Activated CD8-positive, alpha-beta T cell treated with anti-CD3 and anti-CD28 coated beads, Interleukin-2, amount 10 ng/mL, durations not matched to agents 7 days and 5 days (primary cell): ENCODE data around the gene CTXN3. TPM values are rescaled to one million over a fixed set of nuclear protein-coding genes. Genes with fewer than 3 reads are reported as not detected.

Source experiments
- ATAC-seq: fragments of 150-1000 bp; cut with Tn5 transposase; one replicate; pipeline ENCODE4 v1.10.0; 2021; ENCODE audit warnings: moderate library complexity
- CTCF ChIA-PET: fragments of 350-600 bp; sonication (Branson Sonifier 250); formaldehyde crosslinking; loops from one replicate; lab custom pipeline; 2021; ENCODE audit warnings: antibody characterized with exemption; lab: Charles Lee
- POLR2A ChIA-PET: fragments of 350-600 bp; sonication (Branson Sonifier 250); formaldehyde crosslinking; loops from one replicate; lab custom pipeline; 2021; ENCODE audit warnings: antibody characterized with exemption; lab: Charles Lee
- DNase-seq: peaks from one replicate; pipeline ENCODE4 v3.0.0-alpha.2; 2020
- H3K27ac Mint-ChIP-seq: one replicate; pipeline ENCODE4 v1.8.0; 2021; ENCODE audit warnings: mild to moderate bottlenecking, mixed read lengths
- H3K27me3 Mint-ChIP-seq: one replicate; pipeline ENCODE4 v1.8.0; 2021; ENCODE audit warnings: low read depth, mixed read lengths
- H3K36me3 Mint-ChIP-seq: one replicate; pipeline ENCODE4 v1.8.0; 2021; ENCODE audit warnings: low read depth, mixed read lengths
- H3K4me1 Mint-ChIP-seq: one replicate; pipeline ENCODE4 v1.8.0; 2021; ENCODE audit warnings: low read depth, mixed read lengths
- H3K4me3 Mint-ChIP-seq: one replicate; pipeline ENCODE4 v1.8.0; 2021; ENCODE audit warnings: mild to moderate bottlenecking, mixed read lengths
- H3K9me3 Mint-ChIP-seq: one replicate; pipeline ENCODE4 v1.8.0; 2022; ENCODE audit warnings: mixed read lengths; ENCODE audit not compliant: insufficient read depth
- total RNA-seq, 2 experiments: library from RNA; stranded (reverse); gene quantifications; one replicate each; pipeline ENCODE4 v1.2.3, GENCODE V29; 2021

CTXN3 gene
- total RNA-seq, 2 experiments from 2014 or later: not detected

GRCh38 chr5:127615916-127616315 lies 33.0 kb upstream of the CTXN3 start:
- no peaks in the 10 kb centered on the region for H3K9me3 Mint-ChIP-seq
- H3K27me3 Mint-ChIP-seq: no peaks in the 10 kb centered on the region
- H3K4me3 Mint-ChIP-seq: no peak overlapping the region
- H3K27ac Mint-ChIP-seq: no peak overlapping the region
- ATAC-seq (no peak), DNase-seq (no peak)
- H3K4me1 Mint-ChIP-seq: no peaks in the 10 kb centered on the region
- ChIA-PET POLR2A (no interaction called here), CTCF (no interaction called here)
- no peaks in the 10 kb centered on the region for H3K36me3 Mint-ChIP-seq

DNA sequence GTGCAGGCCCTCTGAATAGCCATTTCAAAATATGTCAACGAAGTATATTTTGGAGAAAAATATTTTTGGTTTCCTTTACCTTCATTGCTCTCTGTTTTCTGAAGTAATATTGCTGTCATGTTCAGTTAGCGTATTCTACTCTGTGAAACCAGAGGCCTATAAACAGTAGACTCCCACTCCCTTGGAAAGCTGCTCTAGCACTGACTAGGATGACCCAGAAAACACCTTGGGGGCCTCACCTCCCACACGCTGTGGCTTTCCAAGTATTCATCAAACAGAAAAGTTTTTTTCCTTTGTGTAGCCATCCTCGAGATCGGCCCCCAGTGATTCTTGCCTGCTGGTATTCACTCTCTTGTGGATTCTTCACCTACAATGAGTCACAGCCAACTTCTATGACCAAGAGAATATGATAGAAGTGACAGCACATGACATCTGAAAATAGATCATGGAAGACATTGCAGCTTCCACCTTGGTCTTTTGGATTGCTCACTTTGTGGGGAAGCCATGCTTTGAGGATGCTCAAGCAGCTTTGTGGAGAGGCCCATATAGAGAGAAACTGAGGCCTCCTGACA lies 28.9 kb upstream of the CTXN3 start:
- POLR2A ChIA-PET: no interaction called here
- Mint-ChIP-seq H3K27ac (no peak overlapping the region), H3K9me3 (no peaks in the 10 kb centered on the region), H3K36me3 (no peaks in the 10 kb centered on the region), H3K4me3 (no peak overlapping the region), H3K4me1 (no peaks in the 10 kb centered on the region), H3K27me3 (no peaks in the 10 kb centered on the region)
- no peak for DNase-seq
- ATAC-seq: no peak
- CTCF ChIA-PET: no interaction called here

GRCh38 chr5:127621601-127622325 lies 27.1 kb upstream of the CTXN3 start:
- CTCF ChIA-PET: interaction anchor here (0.6 kb wide), 1 partner anchor 414 kb away, joined by 4 read pairs; no protein-coding TSS in a partner anchor
- Mint-ChIP-seq H3K4me3 (no peak overlapping the region), H3K36me3 (no peaks in the 10 kb centered on the region), H3K4me1 (no peaks in the 10 kb centered on the region), H3K27ac (no peak overlapping the region), H3K27me3 (no peaks in the 10 kb centered on the region), H3K9me3 (no peaks in the 10 kb centered on the region)
- ATAC-seq (no peak), DNase-seq (no peak)
- POLR2A ChIA-PET: no interaction called here

DNA sequence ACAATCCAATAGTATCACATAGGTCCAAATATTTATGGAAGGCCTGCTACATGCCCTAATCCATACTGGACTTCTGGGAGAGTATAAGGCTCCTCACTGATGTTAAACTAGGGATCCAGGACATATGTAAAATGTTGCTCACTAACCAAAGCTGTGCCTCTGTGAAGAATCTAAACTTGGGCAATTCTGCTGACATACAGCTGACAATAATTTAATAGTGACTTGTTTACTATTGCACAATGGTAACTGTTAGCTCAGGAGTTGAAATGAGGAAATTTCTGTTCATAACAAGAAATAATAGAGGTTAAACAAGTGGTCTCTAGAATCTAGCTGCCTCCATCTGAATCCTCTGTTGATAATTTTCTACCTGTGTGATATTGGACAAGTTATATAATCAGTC lies 14.9 kb upstream of the CTXN3 start:
- CTCF ChIA-PET: no interaction called here

GRCh38 chr5:127639828-127640227 lies 9.1 kb upstream of the CTXN3 start:
- CTCF ChIA-PET: no interaction called here
- H3K27me3 Mint-ChIP-seq: no peaks in the 10 kb centered on the region
- POLR2A ChIA-PET: no interaction called here
- no peaks in the 10 kb centered on the region for H3K4me1 Mint-ChIP-seq
- no peaks in the 10 kb centered on the region for H3K9me3 Mint-ChIP-seq
- no peak overlapping the region for H3K4me3 Mint-ChIP-seq
- no peak for ATAC-seq
- no peak for DNase-seq
- no peaks in the 10 kb centered on the region for H3K36me3 Mint-ChIP-seq
- H3K27ac Mint-ChIP-seq: no peak overlapping the region

More for the DNA sequence above, 14.9 kb upstream of the CTXN3 start:
- H3K27ac Mint-ChIP-seq: no peak overlapping the region
- POLR2A ChIA-PET: no interaction called here
- ATAC-seq (no peak), DNase-seq (no peak)
- H3K27me3 Mint-ChIP-seq: no peaks in the 10 kb centered on the region
- H3K36me3 Mint-ChIP-seq: no peaks in the 10 kb centered on the region
- no peaks in the 10 kb centered on the region for H3K9me3 Mint-ChIP-seq
- H3K4me1 Mint-ChIP-seq: no peaks in the 10 kb centered on the region
- no peak overlapping the region for H3K4me3 Mint-ChIP-seq

DNA sequence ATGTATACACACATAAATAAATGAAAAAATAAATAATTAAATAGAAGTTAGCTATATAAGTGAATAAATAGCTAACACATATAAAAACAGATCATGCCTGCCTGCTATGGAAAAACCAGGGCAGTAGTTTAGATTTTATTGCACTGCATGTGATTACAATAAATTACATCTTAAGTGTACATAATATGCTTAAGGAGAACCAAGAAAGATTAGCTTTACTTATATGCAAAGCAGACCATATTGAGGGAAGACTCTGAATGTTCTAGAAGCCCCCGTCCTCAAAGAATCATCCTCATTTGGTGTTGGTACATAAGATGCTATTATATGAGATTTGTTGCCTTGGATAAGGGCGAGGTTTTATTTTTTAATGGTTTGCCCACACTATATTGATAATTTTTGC lies 5.9 kb upstream of the CTXN3 start:
- no peaks in the 10 kb centered on the region for H3K36me3 Mint-ChIP-seq
- no peak for DNase-seq
- no peak overlapping the region for H3K27ac Mint-ChIP-seq
- H3K9me3 Mint-ChIP-seq: no peaks in the 10 kb centered on the region
- H3K4me1 Mint-ChIP-seq: no peaks in the 10 kb centered on the region
- ChIA-PET POLR2A (no interaction called here), CTCF (no interaction called here)
- H3K27me3 Mint-ChIP-seq: no peaks in the 10 kb centered on the region
- no peak for ATAC-seq
- H3K4me3 Mint-ChIP-seq: no peak overlapping the region

GRCh38 chr5:127643607-127644006 lies 5.3 kb upstream of the CTXN3 start:
- CTCF ChIA-PET: no interaction called here
- DNase-seq: no peak
- H3K9me3 Mint-ChIP-seq: no peaks in the 10 kb centered on the region
- no peak overlapping the region for H3K4me3 Mint-ChIP-seq
- no peak for ATAC-seq
- H3K27me3 Mint-ChIP-seq: no peaks in the 10 kb centered on the region
- H3K4me1 Mint-ChIP-seq: no peaks in the 10 kb centered on the region
- no peaks in the 10 kb centered on the region for H3K36me3 Mint-ChIP-seq
- no peak overlapping the region for H3K27ac Mint-ChIP-seq
- POLR2A ChIA-PET: no interaction called here

DNA sequence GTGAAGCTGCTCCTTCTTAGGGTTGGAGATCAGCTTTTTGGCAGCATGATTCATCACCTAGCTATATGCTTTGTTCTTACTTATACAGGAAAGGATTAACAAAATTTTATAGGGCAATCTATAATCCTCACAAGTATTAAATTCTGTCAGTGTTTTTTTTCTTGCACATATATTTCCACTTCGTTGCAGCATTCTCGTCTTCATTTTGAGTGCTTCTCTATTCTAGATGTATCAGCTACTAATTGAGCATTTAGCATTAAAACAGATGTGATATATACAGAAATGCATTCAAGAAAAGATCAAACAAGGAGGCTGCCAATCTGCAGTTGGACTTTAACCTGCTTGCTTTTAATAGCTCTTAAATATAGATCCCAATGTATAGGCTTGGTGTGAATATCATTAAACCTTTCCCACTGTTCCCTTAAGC lies 3.6 kb upstream of the CTXN3 start:
- Mint-ChIP-seq H3K27ac (no peak overlapping the region), H3K4me1 (no peaks in the 10 kb centered on the region), H3K9me3 (no peaks in the 10 kb centered on the region), H3K27me3 (no peaks in the 10 kb centered on the region), H3K4me3 (no peak overlapping the region), H3K36me3 (no peaks in the 10 kb centered on the region)
- no peak for DNase-seq
- CTCF ChIA-PET: interaction anchor here (0.7 kb wide), 1 partner anchor 848 kb away, joined by 4 read pairs; no protein-coding TSS in a partner anchor
- no peak for ATAC-seq
- POLR2A ChIA-PET: no interaction called here

- CTCF ChIA-PET: no interaction called here
- Mint-ChIP-seq H3K27me3 (no peaks in the 10 kb centered on the region), H3K4me3 (no peak overlapping the region), H3K27ac (no peak overlapping the region), H3K36me3 (no peaks in the 10 kb centered on the region), H3K9me3 (no peaks in the 10 kb centered on the region), H3K4me1 (no peaks in the 10 kb centered on the region)
- DNase-seq: no peak
- POLR2A ChIA-PET: no interaction called here
- ATAC-seq: no peak
These were observed 1.4 kb upstream of the CTXN3 start for GRCh38 chr5:127647361-127647958.

DNA sequence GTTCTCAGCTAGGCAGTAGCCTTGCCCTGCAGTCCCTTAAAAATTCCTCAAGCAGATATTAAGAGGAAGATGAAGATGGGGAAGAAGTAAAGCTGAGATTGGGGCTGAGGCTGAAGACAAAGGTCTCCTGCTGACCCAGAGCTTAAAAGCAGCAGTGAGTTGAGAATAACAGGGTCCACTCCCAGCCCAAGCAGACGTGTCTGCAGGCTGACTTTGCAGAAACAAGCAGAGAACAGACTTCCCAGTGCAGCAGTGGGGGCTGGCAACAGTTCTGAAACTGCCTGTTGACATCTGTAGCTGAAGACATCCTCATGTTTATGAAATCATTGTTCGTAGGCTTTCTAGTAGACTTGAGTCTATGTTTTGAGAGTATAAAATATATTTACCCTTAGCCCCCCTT lies 1.1 kb downstream of the CTXN3 start:
- ChIA-PET CTCF (interaction anchor here (1.1 kb wide), 1 partner anchor 86 kb away, joined by 3 read pairs; no protein-coding TSS in a partner anchor), POLR2A (no interaction called here)
- Mint-ChIP-seq H3K27ac (no peak overlapping the region), H3K4me1 (no peaks in the 10 kb centered on the region), H3K36me3 (no peaks in the 10 kb centered on the region), H3K4me3 (no peak overlapping the region), H3K27me3 (peaks cover 2% of the 10 kb centered on the region), H3K9me3 (no peaks in the 10 kb centered on the region)
- ATAC-seq (no peak), DNase-seq (no peak)

- no peak for DNase-seq
- no peak overlapping the region for H3K27ac Mint-ChIP-seq
- peaks cover 2% of the 10 kb centered on the region for H3K27me3 Mint-ChIP-seq
- ChIA-PET POLR2A (no interaction called here), CTCF (no interaction called here)
- no peaks in the 10 kb centered on the region for H3K9me3 Mint-ChIP-seq
- H3K4me3 Mint-ChIP-seq: no peak overlapping the region
- no peak for ATAC-seq
- H3K36me3 Mint-ChIP-seq: no peaks in the 10 kb centered on the region
- H3K4me1 Mint-ChIP-seq: no peaks in the 10 kb centered on the region
These were observed 1.8 kb downstream of the CTXN3 start for GRCh38 chr5:127650649-127651048.

GRCh38 chr5:127652952-127653611 lies 4.2 kb downstream of the CTXN3 start:
- no peaks in the 10 kb centered on the region for H3K4me1 Mint-ChIP-seq
- H3K4me3 Mint-ChIP-seq: no peak overlapping the region
- ChIA-PET POLR2A (no interaction called here), CTCF (no interaction called here)
- peaks cover 2% of the 10 kb centered on the region for H3K27me3 Mint-ChIP-seq
- no peaks in the 10 kb centered on the region for H3K36me3 Mint-ChIP-seq
- no peak overlapping the region for H3K27ac Mint-ChIP-seq
- no peaks in the 10 kb centered on the region for H3K9me3 Mint-ChIP-seq
- DNase-seq (no peak), ATAC-seq (no peak)
